Osteoblast (primary cell): ENCODE results near the gene CRHR2. TPM values are rescaled to one million over a fixed set of nuclear protein-coding genes. Genes with fewer than 3 reads are reported as not detected.
A peak's percentile ranks its signal among the peaks of the same experiment; 100 is the strongest.

Experiments used
- DNase-seq: peaks from one replicate; pipeline ENCODE4 v3.0.0; 2011; ENCODE audit warnings: low spot score, mixed read lengths; ENCODE audit not compliant: insufficient read length; ENCODE audit errors: missing footprints
- H2AFZ ChIP-seq: 2 replicates; pipeline ENCODE4 v1.6.0; 2011; ENCODE audit warnings: mild to moderate bottlenecking, low read length
- H3K27ac ChIP-seq: 2 replicates; pipeline ENCODE4 v1.5.1; 2011; ENCODE audit warnings: mild to moderate bottlenecking, low read depth, low read length, moderate library complexity
- H3K27me3 ChIP-seq: 2 replicates; pipeline ENCODE4 v1.6.0; 2012; ENCODE audit warnings: mild to moderate bottlenecking, control low read depth, inconsistent platforms, low read length, moderate library complexity; ENCODE audit not compliant: insufficient read depth
- H3K36me3 ChIP-seq: 2 replicates; pipeline ENCODE4 v1.5.1; 2011; ENCODE audit warnings: mild to moderate bottlenecking, low read length, control low read depth, moderate library complexity; ENCODE audit not compliant: insufficient read depth
- H3K4me1 ChIP-seq: 2 replicates; pipeline ENCODE4 v1.5.1; 2011; ENCODE audit warnings: mild to moderate bottlenecking, low read length, control low read depth, moderate library complexity; ENCODE audit not compliant: insufficient read depth
- H3K4me2 ChIP-seq: 2 replicates; pipeline ENCODE4 v1.6.0; 2011; ENCODE audit warnings: mild to moderate bottlenecking, low read length; ENCODE audit not compliant: insufficient read depth
- H3K4me3 ChIP-seq: fragments of 200-600 bp; sonication (generic); 3 replicates; pipeline ENCODE4 v1.5.1; 2012; ENCODE audit warnings: mild to moderate bottlenecking, low read length, inconsistent platforms; ENCODE audit not compliant: insufficient read depth
- H3K79me2 ChIP-seq: 2 replicates; pipeline ENCODE4 v1.6.0; 2012; ENCODE audit warnings: mild to moderate bottlenecking, low read length, control low read depth, inconsistent platforms; ENCODE audit not compliant: insufficient read depth
- H3K9me3 ChIP-seq: 2 replicates; pipeline ENCODE4 v1.5.1; 2011; ENCODE audit warnings: low read depth, low read length, control low read depth
- H4K20me1 ChIP-seq: 2 replicates; pipeline ENCODE4 v1.6.0; 2012; ENCODE audit warnings: mild to moderate bottlenecking, low read length, control low read depth; ENCODE audit not compliant: insufficient read depth
- total RNA-seq: library from RNA; depleted of rRNA; stranded (reverse); fragments of >200 nt; gene quantifications from 2 replicates; pipeline ENCODE4 v1.2.3, GENCODE V29; 2012
- TF ChIP-seq, protein P1 (sequence below): IDR thresholded peaks from 2 replicates; pipeline ENCODE4 v1.5.1; 2011; ENCODE audit warnings: mild to moderate bottlenecking, low read depth, low read length, moderate library complexity; ENCODE audit errors: extremely low read depth

The CRHR2 gene
- total RNA-seq, 1 donor = not detected

GRCh38 chr7:30655096-30655970, 26.9 kb downstream of the CRHR2 start:
- H3K4me3 ChIP-seq = no peak overlapping the region
- H2AFZ ChIP-seq = no peak overlapping the region
- H3K4me2 ChIP-seq = no peak overlapping the region
- no peaks in the 10 kb centered on the region for H3K9me3 ChIP-seq
- H3K79me2 ChIP-seq = no peaks in the 10 kb centered on the region
- H3K36me3 ChIP-seq = no peaks in the 10 kb centered on the region
- no peaks in the 10 kb centered on the region for H3K4me1 ChIP-seq
- peak; percentile 39 for DNase-seq
- no peaks in the 10 kb centered on the region for H4K20me1 ChIP-seq
- H3K27ac ChIP-seq = no peak overlapping the region
- peaks cover 3% of the 10 kb centered on the region for H3K27me3 ChIP-seq
- TF ChIP-seq, protein P1, sequence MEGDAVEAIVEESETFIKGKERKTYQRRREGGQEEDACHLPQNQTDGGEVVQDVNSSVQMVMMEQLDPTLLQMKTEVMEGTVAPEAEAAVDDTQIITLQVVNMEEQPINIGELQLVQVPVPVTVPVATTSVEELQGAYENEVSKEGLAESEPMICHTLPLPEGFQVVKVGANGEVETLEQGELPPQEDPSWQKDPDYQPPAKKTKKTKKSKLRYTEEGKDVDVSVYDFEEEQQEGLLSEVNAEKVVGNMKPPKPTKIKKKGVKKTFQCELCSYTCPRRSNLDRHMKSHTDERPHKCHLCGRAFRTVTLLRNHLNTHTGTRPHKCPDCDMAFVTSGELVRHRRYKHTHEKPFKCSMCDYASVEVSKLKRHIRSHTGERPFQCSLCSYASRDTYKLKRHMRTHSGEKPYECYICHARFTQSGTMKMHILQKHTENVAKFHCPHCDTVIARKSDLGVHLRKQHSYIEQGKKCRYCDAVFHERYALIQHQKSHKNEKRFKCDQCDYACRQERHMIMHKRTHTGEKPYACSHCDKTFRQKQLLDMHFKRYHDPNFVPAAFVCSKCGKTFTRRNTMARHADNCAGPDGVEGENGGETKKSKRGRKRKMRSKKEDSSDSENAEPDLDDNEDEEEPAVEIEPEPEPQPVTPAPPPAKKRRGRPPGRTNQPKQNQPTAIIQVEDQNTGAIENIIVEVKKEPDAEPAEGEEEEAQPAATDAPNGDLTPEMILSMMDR = no peak

DNA sequence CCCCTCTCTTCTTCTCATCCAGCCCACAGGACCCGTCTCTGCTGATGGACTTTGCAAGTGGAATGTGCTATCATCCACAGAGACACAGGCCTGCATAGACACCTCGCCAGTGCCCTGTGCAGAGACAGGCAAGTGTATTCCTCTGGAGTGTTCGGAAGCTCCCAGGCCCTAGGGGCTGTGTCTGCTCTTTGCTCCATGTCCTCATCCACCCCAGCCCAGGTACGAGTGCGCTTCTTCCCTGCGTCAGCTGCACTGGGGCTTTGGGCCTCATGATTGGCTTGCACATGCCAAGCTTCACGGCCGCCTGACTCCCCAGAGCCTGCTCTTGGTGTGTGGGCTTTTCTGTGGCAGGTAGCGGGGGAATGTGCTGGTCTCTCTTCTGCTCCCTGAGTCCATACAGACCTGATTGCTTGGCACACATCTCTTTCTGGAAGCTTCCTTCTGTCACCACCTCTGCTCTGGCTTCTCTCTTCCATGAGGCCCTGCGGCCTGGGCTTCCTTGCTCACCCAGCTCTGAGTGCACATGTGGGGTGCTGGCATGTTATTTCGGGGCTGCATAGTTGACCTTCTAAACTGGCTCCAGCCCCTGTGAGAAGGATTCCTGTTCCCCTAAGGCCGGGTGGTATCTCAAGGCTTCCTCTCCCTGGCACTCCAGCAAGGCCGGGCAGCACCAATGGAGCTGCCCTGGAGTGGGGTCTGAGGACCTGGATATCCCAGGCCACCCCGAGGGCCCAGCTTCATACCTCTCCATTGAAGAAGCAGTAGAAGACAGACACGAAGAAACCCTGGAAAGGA, 27.8 kb downstream of the CRHR2 start:
- H3K27me3 ChIP-seq = no peaks in the 10 kb centered on the region
- TF ChIP-seq, protein P1 = no peak

DNA sequence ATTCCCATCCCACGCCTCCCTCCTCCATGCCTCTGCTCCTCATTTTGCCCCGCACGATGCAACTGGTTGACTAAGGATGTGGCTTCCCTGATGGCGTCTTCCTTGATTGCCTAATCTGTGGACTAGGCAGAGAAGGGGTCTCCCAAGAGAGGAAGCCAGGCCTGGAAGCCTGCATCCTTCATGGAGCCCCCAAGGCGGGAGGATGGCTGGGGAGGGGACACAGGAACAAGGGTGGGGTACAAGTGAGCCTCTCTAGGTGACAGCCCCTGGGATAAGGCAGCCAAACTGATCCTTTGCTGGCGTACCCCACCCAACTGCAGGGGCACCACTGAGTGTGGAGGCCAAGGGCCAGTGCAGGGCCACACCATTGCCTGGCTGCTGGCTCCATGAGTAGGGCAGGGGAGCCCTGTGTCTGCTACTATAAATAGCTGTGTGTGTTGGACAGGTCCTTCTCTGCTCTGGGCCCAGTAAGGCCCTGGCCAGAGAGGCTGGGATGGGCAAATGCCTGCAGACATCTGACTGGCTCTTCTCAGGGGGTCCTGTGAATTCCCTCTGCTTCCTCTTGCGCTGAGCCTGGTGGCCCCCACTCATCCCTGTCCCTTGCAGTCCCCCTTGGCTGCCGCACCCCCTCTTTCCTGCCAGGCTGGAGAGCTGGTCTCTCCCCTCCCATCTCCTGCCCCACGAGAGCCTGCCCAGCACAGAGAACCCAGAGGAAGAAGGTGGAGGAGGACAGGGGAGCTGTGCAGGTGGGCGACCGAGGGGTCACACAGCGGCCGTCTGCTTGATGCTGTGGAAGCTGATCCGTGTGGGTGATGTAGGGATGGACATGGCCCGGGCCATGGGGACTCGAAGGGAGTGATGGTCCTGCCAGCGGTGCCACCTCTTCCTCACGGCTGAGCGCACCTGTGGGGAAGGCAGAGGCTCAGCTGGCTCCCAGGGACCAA, 29.3 kb downstream of the CRHR2 start:
- no peaks in the 10 kb centered on the region for H3K27me3 ChIP-seq
- H3K4me3 ChIP-seq = no peak overlapping the region
- no peak overlapping the region for H2AFZ ChIP-seq
- H3K9me3 ChIP-seq = no peaks in the 10 kb centered on the region
- H3K27ac ChIP-seq = no peak overlapping the region
- no peaks in the 10 kb centered on the region for H3K79me2 ChIP-seq
- no peak overlapping the region for H3K4me2 ChIP-seq
- H4K20me1 ChIP-seq = no peaks in the 10 kb centered on the region
- DNase-seq = peak; percentile 73
- no peaks in the 10 kb centered on the region for H3K4me1 ChIP-seq
- H3K36me3 ChIP-seq = no peaks in the 10 kb centered on the region
- TF ChIP-seq, protein P1 = no peak

More for the DNA sequence above, 27.8 kb downstream of the CRHR2 start:
- H3K4me3 ChIP-seq = no peak overlapping the region
- no peaks in the 10 kb centered on the region for H3K79me2 ChIP-seq
- H3K9me3 ChIP-seq = no peaks in the 10 kb centered on the region
- no peak overlapping the region for H3K27ac ChIP-seq
- DNase-seq = peak; percentile 63
- no peaks in the 10 kb centered on the region for H3K36me3 ChIP-seq
- no peaks in the 10 kb centered on the region for H4K20me1 ChIP-seq
- no peak overlapping the region for H3K4me2 ChIP-seq
- no peak overlapping the region for H2AFZ ChIP-seq
- H3K4me1 ChIP-seq = no peaks in the 10 kb centered on the region
